GM18858 (cell line): ENCODE data around the gene STAT2.
A peak's percentile ranks its signal among the peaks of the same experiment; 100 is the strongest.
"Not testable (repeated sequence)": the region's sequence is repeated elsewhere in the genome, so short reads cannot be mapped to it uniquely, and the experiment has no call there.

Source experiments
- ATAC-seq: cut with Tn5 transposase; IDR thresholded peaks from one replicate; pipeline ENCODE4 v1.9.1; 2021; ENCODE audit not compliant: unreplicated experiment

STAT2 gene

DNA sequence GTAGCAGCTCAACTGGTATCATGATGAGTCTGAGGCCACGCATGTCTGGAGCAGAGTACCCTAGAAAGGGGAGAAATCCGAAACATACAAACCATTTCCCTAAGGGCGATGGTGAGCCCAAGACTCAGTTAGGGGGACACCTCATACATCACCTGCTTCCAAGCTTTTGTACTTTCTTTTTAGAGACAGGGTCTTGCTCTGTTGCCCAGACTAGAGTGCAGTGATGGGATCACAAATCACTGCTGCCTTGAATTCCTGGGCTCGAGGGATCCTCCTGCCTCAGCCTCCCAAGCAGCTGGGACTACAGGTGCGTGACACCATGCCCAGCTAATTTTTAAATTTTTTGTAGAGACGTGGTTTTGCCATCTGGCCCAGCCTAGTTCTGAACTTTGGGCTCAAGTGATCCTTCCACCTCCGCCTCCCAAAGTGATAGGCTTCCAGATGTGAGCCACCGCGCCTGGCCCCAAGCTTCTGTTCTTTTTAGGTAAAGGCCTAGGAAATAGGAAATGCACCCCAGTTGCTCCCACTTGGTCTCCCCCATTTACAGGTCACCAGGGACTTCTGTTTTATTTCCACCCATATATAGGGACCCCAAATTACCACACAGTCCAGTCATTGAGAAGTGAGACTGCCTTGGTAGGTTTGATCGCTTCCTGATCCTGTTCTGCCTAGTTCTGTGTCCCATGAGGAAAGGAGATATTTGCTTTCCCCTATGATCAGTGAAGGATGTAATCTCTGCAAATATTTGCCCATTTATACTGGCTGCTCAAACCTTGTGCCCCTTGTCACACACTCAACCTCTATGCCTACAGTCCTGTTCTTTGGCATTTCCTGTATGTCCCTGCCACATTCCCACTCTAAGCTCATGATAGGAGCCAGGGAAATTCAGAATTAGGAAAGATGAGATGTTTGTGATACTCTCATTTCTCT is 2.5 kb upstream of the STAT2 start, which contains the start of gene APOF:
Gene APOF (minus strand): TSS at position 728 of the 930 bp plus-strand sequence. CDS start 112 bp downstream, at position 616.
- ATAC-seq, result no peak

DNA sequence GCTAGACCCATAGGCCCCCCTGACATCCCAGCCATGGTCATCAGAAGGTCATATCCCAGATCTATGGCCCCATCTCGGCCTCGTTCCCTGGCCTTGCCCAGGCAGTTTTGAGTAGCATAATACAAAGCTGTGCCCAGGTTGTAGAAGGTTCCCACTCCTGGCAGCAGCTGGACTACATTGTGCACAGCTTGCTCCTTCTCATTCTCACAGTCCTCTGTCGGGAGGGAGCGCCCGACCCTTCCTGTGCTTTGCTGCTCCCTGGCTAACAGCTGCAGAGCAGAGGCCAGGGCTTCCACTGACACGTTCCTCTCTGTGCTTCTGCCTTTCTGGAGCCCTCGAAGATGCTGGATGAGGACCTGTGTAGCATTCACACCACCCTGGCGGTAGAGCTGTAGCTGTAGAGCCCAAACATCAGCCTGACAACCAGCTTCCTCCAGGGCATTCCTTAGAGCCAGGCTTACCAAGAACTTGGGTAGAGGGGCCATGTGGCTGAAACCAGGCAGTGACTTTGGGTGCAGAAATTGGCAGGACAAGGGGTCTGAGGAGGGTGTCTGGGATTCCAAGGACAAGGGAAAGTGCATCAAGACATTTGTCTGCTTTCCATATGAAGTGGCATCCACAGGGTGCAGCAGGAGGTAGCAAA is 1.7 kb upstream of the STAT2 start:
- no peak for ATAC-seq

DNA sequence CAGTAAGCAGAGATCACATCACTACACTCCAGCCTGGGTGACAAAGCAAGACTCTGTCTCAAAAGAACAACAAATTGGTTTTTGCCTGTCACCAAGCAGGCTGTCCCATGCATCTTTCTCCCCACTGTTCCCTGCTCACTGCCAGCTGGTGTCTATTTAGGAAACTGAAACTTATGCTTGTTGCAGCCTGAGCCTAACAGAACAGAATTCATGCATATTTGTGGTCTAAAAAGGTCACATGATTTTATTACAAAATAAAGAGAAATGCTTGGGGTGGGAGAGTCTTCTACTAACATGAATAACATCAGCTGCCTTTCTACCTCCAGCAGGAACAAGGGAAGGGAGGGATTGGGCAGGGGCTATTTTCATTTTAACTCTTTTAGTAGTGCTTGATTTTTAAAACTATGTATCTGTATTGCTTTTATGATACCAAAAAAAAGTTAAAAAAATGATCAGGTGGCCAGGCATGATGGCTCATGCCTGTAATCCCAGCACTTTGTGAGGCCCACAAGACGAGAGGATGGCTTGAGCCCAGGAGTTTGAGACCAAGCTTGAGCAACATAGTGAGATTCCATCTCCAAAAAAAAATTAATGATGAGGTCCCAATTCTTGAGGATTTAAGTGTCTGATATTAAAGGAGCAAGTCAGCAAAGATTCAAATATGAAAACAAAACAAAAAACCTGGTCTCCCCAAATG is 923 bp downstream of the STAT2 start:
- ATAC-seq, result no peak

DNA sequence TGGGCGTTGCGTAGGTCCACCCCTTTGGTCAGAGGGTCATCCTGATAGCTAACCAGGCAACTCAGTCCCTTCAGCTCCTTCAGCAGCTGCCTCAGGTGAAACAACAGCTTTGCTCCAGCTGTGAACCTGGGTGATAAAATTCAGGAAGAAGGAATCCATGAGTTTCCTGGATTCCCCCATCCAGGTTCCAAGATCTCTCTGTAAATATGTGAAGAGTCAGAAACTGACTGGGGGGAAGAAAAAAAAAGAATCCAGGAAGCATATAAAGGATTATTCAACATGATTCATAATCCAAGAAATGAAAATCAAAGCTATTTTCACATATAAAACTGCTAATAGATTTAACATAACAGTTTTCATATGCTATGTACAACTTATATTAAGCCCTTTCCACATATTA is 8.6 kb downstream of the STAT2 start:
- ATAC-seq, result no peak

DNA sequence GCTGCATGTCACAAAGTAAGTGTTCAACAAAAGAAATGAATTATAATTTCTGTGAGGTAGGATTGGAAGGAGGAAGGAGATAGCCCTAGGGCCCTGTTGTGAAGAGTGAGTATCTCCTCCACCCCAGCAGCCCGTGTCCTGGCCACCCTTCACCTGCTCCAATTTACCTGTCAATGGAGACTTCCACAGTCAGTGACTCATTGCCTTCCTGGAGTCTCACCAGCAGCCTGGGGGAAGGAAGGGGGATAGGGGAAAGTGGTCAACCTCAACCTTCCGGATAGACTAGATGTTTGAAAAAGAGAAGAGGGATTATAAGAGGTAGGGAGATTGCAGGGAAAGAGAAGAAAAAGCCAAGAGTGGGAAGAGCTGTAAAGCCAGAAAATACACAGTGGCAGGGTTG is 9.2 kb downstream of the STAT2 start:
- ATAC-seq, result no peak

DNA sequence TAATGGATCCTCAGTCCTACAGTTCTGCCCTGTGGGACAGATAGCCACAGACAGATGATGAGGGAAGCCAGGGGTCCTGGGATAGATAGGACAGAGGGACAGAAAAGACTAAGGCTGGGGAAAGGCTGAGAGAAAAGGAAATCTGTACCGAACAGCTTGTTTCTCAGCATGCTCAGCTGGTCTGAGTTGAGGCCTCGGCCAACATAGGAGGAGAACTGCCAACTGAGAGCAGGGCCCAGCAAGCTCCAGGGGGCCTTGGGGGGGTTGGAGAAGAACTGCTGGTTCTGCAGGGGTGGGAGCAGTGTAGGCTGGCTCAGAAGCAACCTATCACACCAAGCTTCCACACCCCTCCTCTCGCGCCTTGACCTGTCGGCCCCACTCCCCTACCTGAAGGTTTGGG is 11.1 kb downstream of the STAT2 start:
- no peak for ATAC-seq

DNA sequence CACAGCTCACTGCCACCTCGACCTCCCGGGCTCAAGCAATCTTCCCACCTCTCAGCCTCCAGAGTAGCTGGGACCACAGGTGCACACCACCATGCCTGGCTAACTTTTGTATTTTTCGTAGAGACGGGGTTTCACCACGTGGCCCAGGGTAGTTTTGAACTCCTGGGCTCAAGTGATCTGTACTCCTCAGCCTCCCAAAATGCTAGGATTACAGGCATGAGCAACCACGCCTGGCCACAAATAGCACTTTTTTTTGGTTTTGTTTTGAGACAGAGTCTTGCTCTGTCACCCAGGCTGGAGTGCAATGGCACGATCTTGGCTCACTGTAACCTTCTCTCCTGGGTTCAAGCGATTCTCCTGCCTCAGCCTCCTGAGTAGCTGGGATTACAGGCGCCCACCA is 12.7 kb downstream of the STAT2 start:
- not testable (repeated sequence) for ATAC-seq

DNA sequence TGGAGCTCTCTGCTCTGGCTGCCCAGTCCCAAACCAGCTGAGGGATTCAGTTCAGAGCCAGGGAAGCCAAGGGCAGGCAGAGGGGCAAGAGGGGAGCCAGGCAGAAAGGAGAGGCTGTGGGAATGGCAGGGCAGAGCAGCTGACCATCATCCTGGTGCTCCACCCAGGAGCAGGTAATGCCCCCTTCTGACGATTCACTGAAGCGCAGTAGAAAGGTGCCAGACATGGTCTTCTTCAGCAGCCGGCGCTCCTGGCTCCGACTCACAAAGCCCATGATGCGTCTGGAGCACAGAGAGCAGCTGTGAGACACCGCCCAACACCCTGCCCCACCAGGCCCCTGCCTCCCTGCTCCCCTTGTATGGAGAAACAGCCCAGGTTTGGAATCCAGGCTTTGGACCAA is 13.2 kb downstream of the STAT2 start:
- no peak for ATAC-seq

DNA sequence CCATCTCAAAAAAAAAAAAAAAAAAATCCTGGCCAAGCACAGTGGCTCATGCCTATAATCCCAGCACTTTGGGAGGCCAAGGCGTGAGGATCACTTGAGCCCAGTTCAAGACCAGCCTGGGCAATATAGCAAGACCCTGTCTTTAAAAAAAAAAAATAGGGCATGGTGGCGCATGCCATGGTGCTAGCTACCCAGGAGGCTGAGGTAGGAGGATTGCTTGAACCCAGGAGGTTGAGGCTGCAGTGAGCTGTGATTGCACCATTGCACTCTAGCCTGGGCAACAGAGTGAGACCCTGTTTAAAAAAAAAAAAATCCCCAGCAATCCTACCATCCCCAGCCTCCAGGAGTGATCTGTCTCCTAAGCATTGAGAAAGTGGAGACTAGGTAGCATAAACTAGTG is 17.6 kb downstream of the STAT2 start:
- ATAC-seq, result not testable (repeated sequence)

DNA sequence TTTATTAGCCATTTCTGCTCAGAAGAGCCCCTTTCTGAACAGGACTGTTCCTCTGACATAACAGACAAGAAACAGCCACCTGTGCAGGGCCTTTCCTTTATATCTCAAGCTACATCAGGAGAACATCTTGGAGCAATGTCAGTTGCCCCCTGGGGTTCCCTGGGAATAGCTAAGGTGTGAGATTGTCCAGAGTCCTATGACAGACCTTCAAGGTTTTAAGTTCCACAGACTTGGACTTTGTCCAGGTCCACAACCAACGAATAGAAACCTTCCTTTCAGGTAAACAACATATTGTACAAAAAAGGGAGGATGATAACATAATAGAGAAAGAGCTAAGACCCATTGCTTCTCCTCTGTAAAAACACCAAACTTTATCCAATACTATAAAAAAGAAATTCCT is 18.3 kb downstream of the STAT2 start:
- no peak for ATAC-seq

DNA sequence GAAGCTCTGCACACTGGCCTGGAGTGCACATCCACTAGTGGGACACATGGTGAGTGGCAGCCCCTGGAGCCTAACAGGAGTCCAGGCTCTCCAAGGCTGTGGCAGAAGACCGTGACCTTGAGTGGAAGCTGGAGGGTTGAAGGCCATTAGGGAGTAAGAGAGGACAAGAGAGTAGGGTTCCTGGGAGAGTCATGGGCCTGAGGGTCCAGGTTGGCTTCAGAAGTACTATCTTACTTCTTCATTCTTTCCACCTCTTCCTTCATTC is 20.8 kb downstream of the STAT2 start:
- no peak for ATAC-seq

DNA sequence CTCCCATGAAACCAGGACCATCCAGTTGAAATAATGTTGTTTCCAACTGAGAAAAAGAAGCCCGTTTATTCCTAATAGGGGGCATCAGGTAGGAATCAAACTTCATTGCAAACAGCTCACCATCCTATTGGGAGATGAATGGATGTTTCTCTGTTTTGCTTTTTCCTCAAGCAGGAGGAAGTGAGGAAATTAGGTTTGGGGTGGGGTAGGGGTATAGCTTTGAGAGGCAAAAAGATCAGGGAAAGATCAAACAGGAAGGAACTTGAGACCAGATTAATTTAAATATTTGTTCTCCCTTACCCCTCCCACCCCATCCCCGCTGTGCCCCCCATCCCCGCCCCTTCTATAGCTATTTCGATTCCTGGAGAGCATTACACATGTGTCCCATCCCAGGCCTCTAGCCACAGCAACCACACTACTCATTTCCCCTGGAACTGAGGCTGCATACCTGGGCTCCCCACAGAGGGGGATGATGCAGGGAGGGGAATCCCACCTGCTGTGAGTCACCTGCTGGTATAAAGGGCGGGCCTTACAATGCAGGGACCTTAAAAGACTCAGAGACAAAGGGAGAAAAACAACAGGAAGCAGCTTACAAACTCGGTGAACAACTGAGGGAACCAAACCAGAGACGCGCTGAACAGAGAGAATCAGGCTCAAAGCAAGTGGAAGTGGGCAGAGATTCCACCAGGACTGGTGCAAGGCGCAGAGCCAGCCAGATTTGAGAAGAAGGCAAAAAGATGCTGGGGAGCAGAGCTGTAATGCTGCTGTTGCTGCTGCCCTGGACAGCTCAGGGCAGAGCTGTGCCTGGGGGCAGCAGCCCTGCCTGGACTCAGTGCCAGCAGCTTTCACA is 21.4 kb downstream of the STAT2 start, which contains the start of gene IL23A:
Gene IL23A (plus strand): TSS at position 577 of the 850 bp plus-strand sequence. CDS start 161 bp downstream, at position 738.
- ATAC-seq, result no peak

DNA sequence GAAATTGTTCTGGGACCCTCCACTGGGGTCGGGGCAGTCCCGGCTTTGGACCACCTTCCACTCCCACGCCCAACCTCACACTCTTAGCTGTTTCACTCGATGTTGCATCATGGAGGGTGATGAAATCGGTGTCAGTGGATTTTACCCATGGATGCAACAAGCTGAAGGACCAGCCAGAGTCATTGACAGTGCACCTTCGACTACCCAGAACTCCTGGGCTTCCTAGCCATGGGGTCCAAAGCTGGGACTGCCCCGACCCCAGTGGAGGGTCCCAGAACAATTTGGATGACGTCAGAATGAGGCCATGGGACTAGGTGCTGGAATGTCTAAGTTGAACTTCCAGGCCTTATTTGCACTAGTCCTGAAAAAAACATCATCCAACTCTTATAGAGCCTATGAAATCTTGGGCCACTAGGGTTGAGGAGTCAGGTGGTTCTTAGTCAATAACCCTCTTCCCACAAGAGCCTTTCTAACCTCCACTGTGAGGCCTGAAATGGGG is 22.1 kb downstream of the STAT2 start:
- no peak for ATAC-seq

DNA sequence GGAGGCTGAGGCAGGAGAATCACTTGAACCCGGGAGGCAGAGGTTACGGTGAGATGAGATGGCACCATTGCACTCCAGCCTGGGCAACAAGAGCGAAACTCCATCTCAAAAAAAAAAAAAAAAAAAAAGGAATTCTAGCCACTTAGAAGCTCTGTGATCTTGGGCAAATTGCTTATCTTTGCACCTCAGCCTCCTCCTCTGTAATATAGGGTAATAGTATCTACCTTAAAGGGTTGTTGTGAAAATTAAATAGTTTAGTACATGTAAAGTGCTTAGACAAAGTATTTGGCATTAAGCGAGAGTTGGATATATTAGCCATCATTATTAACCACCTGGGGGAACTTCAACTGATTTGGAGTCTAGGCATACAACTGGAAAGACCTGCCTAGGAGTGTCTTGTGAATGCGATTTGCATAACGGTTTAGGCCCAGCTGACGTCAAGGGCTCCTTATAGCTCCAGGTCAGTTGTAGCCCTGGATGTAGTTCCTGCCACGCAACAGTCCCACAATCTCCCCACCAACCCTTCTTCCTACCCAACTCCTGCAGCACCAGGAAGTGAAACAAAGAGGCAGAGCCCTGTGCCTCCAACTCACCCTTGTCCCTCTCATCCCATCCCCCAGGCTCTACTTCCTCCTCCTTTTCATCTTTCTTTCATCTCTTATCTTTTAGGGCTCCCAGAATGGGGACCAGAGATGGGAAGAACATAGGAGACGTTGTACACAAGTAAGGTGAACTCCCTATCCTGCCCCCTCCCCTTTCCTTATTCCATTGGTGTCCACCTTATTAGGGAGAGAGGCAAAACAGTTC is 23.3 kb downstream of the STAT2 start:
- ATAC-seq, result no peak

DNA sequence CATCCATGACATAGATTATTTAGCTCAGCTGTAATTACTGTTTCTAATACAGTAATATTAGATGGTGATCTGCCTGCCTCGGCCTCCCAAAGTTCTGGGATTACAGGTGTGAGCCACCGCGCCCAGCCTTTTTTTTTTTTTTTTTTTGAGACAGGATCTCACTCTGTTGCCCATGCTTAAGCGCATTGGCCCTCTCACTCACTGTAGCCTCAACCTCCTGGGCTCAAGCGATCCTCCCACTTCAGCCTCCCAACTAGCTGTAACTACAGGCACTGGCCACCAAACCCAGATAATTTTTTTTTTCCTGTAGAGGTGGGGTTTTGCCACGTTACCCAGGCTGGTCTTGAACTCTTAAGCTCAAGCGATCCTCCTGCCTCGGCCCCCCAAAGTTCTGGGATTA is 24.4 kb downstream of the STAT2 start:
- ATAC-seq, result not testable (repeated sequence)

DNA sequence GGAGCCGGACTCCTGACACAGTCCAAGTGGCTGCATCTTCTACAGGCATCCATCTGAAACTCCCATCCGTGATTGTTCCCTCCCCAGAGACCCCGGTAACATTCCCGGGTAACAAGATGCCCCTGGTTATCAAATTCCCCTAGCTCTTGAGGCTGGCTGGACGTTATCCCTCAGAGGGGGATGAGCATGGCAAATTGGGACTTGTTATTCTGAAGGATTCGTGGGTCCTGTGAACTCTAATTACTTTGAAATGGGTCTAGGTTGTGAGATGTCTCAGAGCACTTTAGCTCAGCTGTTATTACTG is 25.5 kb downstream of the STAT2 start:
- ATAC-seq, result no peak

DNA sequence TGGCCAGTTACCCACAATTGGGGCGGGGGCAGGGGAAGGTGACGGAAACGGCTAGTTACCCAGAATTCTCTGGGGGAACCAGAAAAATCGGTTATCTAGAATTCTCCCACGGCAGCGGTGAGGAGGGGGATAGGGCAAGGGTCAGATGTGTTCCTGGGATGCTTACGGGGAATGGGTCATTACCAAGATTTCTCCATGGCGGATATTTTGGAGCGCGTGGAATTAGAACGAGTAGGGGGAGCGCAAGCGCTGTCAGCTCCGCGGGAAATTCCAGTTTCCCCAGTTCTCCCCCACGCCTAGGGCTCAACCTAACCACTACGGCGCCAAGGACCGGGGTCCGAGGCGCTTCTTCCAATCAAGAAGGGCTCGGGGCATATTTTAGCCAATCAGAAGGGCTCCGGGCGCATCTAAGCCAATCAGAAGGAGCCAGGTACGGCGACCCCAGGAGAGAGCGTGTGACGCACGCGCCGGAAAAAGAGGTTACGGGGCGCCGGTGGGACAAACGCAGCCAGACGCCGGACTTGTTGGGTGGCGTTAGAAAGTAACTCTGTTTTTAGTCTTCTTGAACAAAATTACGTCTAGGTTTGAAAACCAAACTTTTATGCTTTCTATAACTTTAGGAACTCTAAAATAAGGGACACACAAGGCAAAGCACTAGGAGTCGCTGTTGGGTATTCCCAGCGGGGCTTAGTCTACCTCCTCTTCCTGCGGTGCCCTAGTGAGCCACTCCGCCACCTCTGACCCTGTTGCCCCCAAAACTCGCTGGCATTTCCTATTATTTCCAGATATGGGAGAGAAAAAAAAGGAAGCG is 26.0 kb downstream of the STAT2 start, which contains the start of gene PAN2:
Gene PAN2 (minus strand): TSS at position 322 of the 811 bp plus-strand sequence. CDS start 906 bp downstream, outside the sequence.
- peak; percentile 84 for ATAC-seq

DNA sequence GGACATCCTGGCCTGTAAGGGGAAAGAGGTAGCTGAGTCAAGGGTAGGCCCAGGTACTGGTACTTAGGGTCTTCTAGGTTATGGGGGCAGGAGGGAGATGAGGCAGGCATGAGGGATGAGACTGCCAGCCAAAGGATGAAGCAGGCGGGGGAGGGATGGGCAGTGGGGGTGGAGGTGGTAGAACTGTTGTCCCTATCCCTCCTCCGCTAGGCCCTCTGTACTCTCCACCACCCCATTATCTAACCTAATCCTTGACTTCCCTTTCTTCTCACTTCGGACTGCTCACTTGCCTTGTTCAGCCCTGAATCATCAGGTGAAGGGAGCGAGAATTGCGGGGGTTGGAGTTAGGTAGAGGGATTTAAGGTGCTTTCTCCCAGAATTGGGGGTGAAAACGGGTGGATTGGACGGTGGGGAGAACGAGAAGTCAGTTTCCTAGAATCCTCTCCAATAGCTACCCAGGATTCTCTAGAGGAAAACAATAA is 26.7 kb downstream of the STAT2 start:
- ATAC-seq, result no peak
